ENCODE data around the gene DCAF6. TPM values are rescaled to one million over a fixed set of nuclear protein-coding genes. Genes with fewer than 3 reads are reported as not detected.

DCAF6 gene
- total and polyA plus RNA-seq, 7 donors: 71.0 to 396 (median 316) TPM

- TF ChIP-seq CTCF (IDR thresholded peaks at IDR 0.05): no peak
- DNase-seq (no peak), ATAC-seq (no peak)
- Histone ChIP-seq H3K36me3 (ENCODE audit: insufficient read depth in 1 of 2, low read depth in 1 of 2) (no peaks in the 10 kb centered on the region), H3K4me1 (no peaks in the 10 kb centered on the region), H3K27me3 (ENCODE audit: insufficient read depth in 3 of 3, low read length in 2 of 3) (no peaks in the 10 kb centered on the region), H3K4me3 (no peak overlapping the region), H3K27ac (no peak overlapping the region), H3K9me3 (no peaks in the 10 kb centered on the region)
- 88 to 91% (median 88%) methylated on average over 12 of the region's 12 CpGs for WGBS, 3 donors
- intact Hi-C loops (cut with DNase I): no loop called here
These were observed 161.5 kb downstream of the DCAF6 start for GRCh38 chr1:168097921-168098528.

- no peaks in the 10 kb centered on the region for H3K9me3 ChIP-seq
- no peaks in the 10 kb centered on the region for H3K36me3 ChIP-seq (ENCODE audit: insufficient read depth in 1 of 2, low read depth in 1 of 2)
- intact Hi-C loops (cut with DNase I): no loop called here
- 94 to 95% (median 94%) methylated on average over 13 to 15 of the region's 15 CpGs for WGBS, 3 donors
- no peak overlapping the region for H3K27ac ChIP-seq
- DNase-seq (no peak), ATAC-seq (no peak)
- H3K4me1 ChIP-seq: no peaks in the 10 kb centered on the region
- no peak for TF ChIP-seq CTCF (IDR thresholded peaks at IDR 0.05)
- H3K4me3 ChIP-seq: no peak overlapping the region
- H3K27me3 ChIP-seq (ENCODE audit: insufficient read depth in 3 of 3, low read length in 2 of 3): no peaks in the 10 kb centered on the region
These were observed 162.2 kb downstream of the DCAF6 start for GRCh38 chr1:168098534-168099320.

- no peaks in the 10 kb centered on the region for H3K36me3 ChIP-seq (ENCODE audit: insufficient read depth in 1 of 2, low read depth in 1 of 2)
- no peak for DNase-seq
- H3K9me3 ChIP-seq: no peaks in the 10 kb centered on the region
- 89 to 91% (median 90%) methylated on average over 7 of the region's 7 CpGs for WGBS, 3 donors
- no peak overlapping the region for H3K27ac ChIP-seq
- intact Hi-C loops (cut with DNase I): no loop called here
- no peaks in the 10 kb centered on the region for H3K4me1 ChIP-seq
- no peaks in the 10 kb centered on the region for H3K27me3 ChIP-seq (ENCODE audit: insufficient read depth in 3 of 3, low read length in 2 of 3)
- ATAC-seq: no peak
- TF ChIP-seq CTCF (IDR thresholded peaks at IDR 0.05): no peak
- no peak overlapping the region for H3K4me3 ChIP-seq
These were observed 162.9 kb downstream of the DCAF6 start for GRCh38 chr1:168099337-168099801.

- Histone ChIP-seq H3K27me3 (ENCODE audit: insufficient read depth in 3 of 3, low read length in 2 of 3) (no peaks in the 10 kb centered on the region), H3K4me1 (no peaks in the 10 kb centered on the region), H3K36me3 (ENCODE audit: insufficient read depth in 1 of 2, low read depth in 1 of 2) (no peaks in the 10 kb centered on the region), H3K27ac (no peak overlapping the region), H3K4me3 (no peak overlapping the region), H3K9me3 (no peaks in the 10 kb centered on the region)
- intact Hi-C loops (cut with DNase I): no loop called here
- no peak for TF ChIP-seq CTCF (IDR thresholded peaks at IDR 0.05)
- DNase-seq (no peak), ATAC-seq (no peak)
- 93 to 95% (median 94%) methylated on average over 7 of the region's 7 CpGs for WGBS, 3 donors
These were observed 164.0 kb downstream of the DCAF6 start for GRCh38 chr1:168100315-168101002.

Data from psoas muscle (tissue), 8 donors.